ENCODE measurements around the gene FADS1.

DNA sequence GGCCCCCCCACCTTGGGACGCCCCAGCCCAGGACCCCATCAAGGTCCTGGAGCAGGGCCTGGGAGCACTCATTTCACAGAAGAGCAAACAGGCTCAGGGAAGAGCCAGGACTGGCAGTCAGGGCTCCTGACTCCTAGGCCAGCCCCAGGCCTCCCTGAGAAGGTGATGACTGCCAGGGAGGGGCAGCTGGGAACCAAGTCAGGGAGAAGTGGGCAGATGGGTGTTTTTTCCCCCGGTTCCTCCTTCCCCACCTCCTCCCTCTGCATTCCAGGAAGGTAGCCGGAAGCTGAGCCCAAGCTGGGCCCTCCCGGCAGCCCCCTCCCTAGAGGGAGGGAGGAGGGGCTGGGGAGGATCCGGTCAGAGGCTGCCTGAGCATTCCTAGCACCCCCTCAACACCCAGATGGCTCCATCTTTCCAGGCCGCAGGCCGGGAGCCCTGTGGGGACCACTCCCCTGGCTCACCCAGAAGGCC is 44.8 kb downstream of the FADS1 start:
- TF ChIP-seq CTCF (optimal IDR thresholded peaks at IDR 0.05 in 1 of 3, IDR thresholded peaks at IDR 0.05 in 1 of 3, conservative IDR thresholded peaks at IDR 0.05 in 1 of 3; ENCODE audit: extremely low read depth in 1 of 3, insufficient read depth in 2 of 3, low read length in 3 of 3) (no peak), EZH2 (IDR thresholded peaks at IDR 0.05; ENCODE audit: low read length) (no peak)

Data from keratinocyte (primary cell).